ENCODE data around the gene TINAG. TPM values are rescaled to one million over a fixed set of nuclear protein-coding genes. Genes with fewer than 3 reads are reported as not detected.

TINAG gene
- total RNA-seq, 3 donors from 2014 or later = 25.2 to 55.5 (median 28.1) TPM

- H3K36me3 ChIP-seq (ENCODE audit: low read depth) = no peaks in the 10 kb centered on the region
- no peak overlapping the region for H3K4me3 ChIP-seq
- ATAC-seq (no peak), DNase-seq (no peak)
- no peak for TF ChIP-seq CTCF (IDR thresholded peaks at IDR 0.05)
- H3K9me3 ChIP-seq = no peaks in the 10 kb centered on the region
- intact Hi-C loops (cut with DNase I, micrococcal nuclease) = no loop called here
- no peaks in the 10 kb centered on the region for H3K4me1 ChIP-seq (ENCODE audit: low read depth)
Measured at GRCh38 chr6:54366667-54367327, 58.6 kb downstream of the TINAG start.

DNA sequence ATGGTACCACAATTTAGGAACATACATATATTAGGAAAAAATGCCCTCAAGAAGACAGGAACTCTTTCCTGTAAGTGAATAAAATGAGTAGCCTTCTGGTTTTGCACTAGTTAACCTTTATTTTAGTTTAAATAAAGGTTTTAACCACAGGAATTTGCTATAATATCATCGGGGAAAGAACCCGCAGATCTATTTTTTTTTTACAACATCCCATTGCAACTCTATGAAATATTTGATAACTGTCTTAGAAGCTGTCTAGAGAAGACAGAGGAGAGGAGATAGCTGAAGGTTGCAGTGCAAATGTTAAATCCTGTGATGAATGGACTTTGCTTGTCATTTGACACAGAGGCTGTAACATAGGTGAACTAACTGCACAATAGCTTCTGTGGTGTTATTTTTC lies 69.5 kb downstream of the TINAG start:
- ATAC-seq (no peak), DNase-seq (no peak)
- intact Hi-C loops (cut with DNase I, micrococcal nuclease) = no loop called here

DNA sequence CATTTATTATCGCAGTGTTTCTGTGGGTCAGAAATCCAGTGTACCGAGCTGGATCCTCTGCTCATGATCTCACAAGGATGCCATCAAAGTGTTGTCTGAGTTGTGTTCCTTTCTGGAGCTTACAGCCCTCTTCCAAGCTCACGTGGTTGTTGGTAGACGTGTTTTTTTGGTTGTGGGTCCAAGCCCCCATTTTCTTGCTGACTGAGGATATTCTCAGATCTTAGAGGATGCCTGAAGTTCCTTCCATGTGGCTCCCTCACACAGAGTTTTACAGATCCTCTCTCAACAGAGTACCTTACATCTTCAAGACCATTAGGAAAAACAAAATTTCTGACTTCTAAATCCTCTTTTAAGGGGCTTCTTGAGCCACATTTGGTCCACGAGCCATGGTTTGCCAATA lies 78.1 kb downstream of the TINAG start:
- H3K4me3 ChIP-seq = no peak overlapping the region
- intact Hi-C loops (cut with DNase I, micrococcal nuclease) = no loop called here
- no peaks in the 10 kb centered on the region for H3K4me1 ChIP-seq (ENCODE audit: low read depth)
- no peak for DNase-seq
- no peaks in the 10 kb centered on the region for H3K36me3 ChIP-seq (ENCODE audit: low read depth)
- H3K9me3 ChIP-seq = no peaks in the 10 kb centered on the region
- TF ChIP-seq CTCF (IDR thresholded peaks at IDR 0.05) = no peak
- no peak for ATAC-seq

More for the DNA sequence above, 69.5 kb downstream of the TINAG start:
- no peaks in the 10 kb centered on the region for H3K4me1 ChIP-seq (ENCODE audit: low read depth)
- no peak for TF ChIP-seq CTCF (IDR thresholded peaks at IDR 0.05)
- H3K9me3 ChIP-seq = no peaks in the 10 kb centered on the region
- H3K4me3 ChIP-seq = no peak overlapping the region
- H3K36me3 ChIP-seq (ENCODE audit: low read depth) = no peaks in the 10 kb centered on the region

- no peak for TF ChIP-seq CTCF (IDR thresholded peaks at IDR 0.05)
- Histone ChIP-seq H3K4me3 (no peak overlapping the region), H3K9me3 (peaks cover 3% of the 10 kb centered on the region), H3K4me1 (ENCODE audit: low read depth) (no peaks in the 10 kb centered on the region), H3K36me3 (ENCODE audit: low read depth) (no peaks in the 10 kb centered on the region)
- no peak for ATAC-seq
- no peak for DNase-seq
- intact Hi-C loops (cut with DNase I, micrococcal nuclease) = no loop called here
Measured at GRCh38 chr6:54390362-54390761, 82.1 kb downstream of the TINAG start.

DNA sequence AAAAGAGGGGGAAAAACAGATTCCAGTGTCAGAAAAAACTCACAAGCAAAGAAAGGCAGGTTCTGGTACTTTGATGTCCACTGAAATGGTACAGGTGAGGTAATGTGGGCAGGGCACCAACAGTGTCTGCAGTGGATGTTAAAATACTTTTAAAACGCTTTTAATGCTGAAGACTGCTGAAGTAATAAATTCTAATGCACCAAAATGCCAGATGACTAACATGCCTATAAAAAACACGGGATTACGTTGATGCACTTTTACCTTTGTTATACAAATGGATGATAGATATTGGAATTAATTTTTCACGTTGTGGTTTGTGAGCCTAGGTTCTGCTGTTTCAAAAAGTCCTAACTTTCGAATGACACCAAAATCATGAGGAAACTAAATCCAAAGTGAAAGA lies 83.3 kb downstream of the TINAG start:
- no peaks in the 10 kb centered on the region for H3K4me1 ChIP-seq (ENCODE audit: low read depth)
- H3K4me3 ChIP-seq = no peak overlapping the region
- no peak for DNase-seq
- no peak for ATAC-seq
- peaks cover 3% of the 10 kb centered on the region for H3K9me3 ChIP-seq
- TF ChIP-seq CTCF (IDR thresholded peaks at IDR 0.05) = no peak
- H3K36me3 ChIP-seq (ENCODE audit: low read depth) = no peaks in the 10 kb centered on the region
- intact Hi-C loops (cut with DNase I, micrococcal nuclease) = no loop called here

- DNase-seq (no peak), ATAC-seq (no peak)
- Histone ChIP-seq H3K36me3 (ENCODE audit: low read depth) (no peaks in the 10 kb centered on the region), H3K9me3 (no peaks in the 10 kb centered on the region), H3K4me1 (ENCODE audit: low read depth) (no peaks in the 10 kb centered on the region), H3K4me3 (no peak overlapping the region)
- TF ChIP-seq CTCF (IDR thresholded peaks at IDR 0.05) = no peak
- intact Hi-C loops (cut with DNase I, micrococcal nuclease) = no loop called here
Measured at GRCh38 chr6:54403096-54403495, 94.9 kb downstream of the TINAG start.
